NCI-H2196 treated with DMSO at 0.1 percent for 48 hours (cell line): ENCODE results near the gene PHF11.
"Not testable (repeated sequence)": the region's sequence is repeated elsewhere in the genome, so short reads cannot be mapped to it uniquely, and the experiment has no call there.

ENCODE experiments used
- DNase-seq: peaks from one replicate; lab custom pipeline; 2025; ENCODE audit not compliant: unreplicated experiment; lab: John Stamatoyannopoulos, UW

PHF11 gene

DNA sequence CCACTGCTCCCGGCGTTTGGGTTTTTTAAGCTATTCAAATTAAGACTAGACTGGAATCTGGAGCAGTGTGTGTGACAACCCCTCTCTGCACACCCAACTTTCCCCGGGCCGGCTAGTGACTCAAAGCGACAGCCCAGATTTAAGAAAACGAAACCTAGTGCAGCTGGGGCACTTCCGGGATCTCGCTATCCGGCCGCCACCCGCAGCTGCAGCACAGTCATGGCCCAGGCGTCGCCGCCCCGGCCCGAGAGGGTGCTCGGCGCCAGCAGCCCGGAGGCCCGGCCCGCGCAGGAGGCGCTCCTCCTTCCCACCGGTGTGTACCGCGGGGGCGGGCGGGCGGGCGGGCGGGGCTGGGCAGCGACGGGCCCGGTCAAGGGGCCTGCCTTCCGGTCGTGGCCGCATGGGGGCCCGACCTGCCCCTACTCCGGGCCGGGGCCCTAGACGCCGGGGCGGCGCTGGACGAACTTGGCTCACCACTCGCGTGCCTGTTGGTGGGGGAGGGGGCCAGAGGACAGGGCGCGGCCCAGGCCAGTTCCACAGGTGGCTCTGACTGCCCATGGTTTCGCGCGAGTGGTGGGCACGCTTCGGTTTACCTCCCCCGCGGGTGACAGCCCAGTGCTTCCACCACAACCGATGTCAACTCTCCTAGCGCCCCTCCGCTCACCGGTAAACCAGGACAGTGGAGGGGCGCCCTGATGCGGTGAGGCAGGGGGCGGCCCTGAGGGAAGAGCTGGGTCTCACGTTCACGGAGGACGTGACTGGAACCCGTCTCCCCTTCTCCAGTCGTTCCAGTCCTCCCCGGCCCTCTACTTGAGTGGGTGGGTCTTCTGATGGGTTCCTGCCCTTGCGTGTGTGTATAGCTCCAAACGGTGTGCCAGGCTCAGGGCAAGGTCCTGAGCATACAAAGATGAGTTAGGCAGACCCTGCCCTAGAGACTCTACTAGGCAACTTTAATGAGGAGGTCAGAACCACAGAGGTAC is at the start of gene PHF11:
Gene PHF11, plus strand, starts transcription at position 171 of the 980 bp plus-strand sequence. Its CDS starts 49 bp downstream, at position 220.
- DNase-seq = no peak

DNA sequence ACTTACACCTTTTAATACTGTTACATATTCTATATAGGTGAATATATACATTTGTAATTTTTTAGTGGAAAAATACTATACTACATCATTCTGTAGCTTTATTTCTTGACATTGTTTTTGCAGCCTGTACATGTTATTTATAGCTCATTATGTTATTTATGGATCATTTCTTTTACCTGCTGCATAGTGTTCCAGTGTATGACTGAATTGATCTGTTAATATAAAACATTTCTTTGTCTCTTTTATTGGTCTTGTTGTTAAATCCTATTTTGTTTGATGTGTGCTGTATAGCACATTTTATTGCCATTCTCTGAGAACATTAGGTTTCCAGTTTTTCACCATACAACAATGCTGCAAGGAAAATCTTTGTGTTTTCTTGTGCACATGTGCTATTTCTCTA is 49.3 kb upstream of the PHF11 start:
- DNase-seq = no peak

DNA sequence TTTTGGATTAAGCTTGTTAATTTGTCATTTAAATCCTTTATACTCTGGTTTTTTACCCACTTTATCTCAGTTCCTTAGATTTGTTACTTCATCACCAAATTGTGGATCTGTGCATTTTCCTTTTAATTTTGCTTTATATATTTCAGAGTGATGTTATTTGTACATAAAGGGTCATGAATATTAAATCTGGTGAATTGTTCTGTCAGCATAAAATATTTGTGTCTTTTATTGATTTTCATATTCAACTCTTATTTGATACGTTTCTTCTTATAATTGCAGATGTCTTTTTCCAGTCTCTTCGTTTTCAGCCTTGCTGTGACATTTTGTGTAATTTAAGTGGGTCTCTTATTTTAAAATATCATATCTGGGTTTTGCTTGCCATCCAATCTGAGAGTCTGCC is 47.0 kb upstream of the PHF11 start:
- no peak for DNase-seq

DNA sequence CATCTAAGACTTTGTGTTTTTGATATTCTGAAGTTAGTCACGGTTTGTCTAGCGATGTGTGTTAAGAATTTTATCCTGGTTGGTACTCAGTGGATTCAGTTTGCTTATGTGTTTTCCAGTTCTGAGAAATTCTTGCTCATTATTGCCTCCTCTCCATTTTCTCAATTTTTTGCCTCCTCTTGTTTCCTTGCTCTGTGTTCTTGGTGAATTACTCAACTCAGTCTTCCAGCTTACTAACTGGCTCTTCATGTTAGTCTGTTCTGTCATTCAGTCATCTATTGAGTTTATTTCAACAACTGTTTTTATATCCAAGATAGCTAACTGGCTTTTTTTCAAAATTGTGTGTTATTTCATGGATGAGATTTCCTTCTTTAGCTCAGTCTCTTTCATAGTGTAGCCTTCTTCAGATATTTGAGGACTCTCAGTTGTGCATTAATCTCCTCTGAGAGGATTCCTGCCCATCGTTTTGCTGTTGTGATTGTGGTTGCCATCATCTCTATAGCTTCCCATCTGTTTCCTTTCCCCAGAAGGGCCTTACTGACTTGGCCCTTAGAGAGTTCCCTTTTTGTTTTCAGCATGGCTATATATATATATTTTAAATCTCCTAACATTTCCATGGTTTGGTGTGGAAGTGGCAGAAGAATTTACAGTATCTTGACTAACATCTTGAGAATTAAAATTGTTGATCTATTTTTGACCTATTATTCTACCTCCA is 45.5 kb upstream of the PHF11 start:
- DNase-seq = no peak

DNA sequence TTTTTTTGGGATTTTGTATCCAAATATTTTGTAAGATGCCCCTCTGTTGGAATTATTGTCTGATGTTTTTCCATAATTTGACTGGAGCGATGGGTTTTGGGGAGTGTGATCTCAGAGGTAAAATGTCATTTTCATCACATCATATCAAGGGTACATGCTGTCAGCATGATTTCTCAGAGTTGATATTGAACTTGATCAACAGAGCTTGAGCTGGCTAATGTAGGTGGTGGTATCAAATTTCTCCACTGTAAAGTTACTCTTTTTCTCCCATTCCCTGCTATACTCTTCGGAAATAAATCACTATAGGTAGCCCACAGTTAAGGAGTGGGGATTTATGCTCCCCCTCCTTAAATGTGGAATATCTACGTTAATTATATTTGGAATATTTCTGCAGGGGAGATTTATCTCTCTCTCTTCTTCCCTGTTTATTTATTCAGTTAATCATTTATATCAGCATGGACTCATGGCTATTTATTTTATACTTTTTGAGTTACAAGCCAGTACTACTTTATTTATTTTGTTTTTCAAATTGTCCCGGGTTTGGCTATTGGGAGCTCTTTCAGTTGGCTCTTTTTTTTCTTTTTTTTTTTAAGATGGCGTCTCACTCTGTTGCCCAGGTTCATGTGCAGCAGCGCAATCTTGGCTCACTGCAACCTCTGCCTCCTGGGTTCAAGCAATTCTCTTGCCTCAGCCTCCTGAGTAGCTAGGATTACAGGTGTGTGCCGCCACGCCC is 42.9 kb upstream of the PHF11 start:
- no peak for DNase-seq

DNA sequence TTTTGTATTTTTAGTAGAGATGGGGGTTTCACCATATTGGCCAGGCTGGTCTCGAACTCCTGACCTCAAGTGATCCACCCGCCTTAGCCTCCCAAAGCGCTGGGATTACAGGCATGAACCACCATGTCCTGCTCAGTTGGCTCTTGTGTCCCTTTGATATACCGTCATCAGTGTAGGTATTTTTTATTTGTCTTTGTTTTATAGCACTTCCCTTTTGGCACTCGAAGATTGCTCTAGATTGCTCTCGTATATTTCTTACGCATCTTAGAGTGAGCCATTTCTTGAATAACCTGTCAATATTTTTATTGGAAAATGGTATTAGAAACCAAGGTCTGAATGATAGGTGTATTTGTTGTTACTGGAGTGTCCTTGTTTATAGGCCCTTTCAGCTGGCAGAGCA is 42.3 kb upstream of the PHF11 start:
- DNase-seq = no peak

DNA sequence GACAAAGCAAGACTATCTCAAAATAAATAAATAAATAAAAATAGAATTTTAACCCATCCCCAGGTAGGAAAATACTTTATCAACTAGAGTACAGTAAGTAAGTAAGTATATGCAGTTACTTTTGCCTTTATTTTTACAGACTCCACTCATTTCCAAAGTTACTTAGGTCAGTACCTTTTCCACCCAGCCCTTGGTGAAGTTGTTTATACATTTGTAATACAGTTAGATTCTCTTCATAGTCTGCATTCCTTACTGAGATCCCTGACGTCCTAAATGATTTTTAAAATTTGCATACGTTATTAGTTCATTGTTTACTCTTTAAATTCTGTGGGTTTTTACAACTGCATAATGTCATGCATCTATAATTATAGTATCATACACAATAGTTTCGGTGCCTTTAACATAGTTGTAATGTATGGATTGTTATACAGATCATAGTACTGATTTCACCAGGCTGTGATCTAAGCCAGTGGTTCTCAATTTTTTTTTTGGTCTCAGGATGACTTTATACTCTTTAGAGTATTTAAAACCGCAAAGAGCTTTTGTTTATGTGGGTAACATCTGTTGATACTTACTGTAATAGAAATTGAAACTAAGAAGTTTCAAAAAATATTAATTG is 41.3 kb upstream of the PHF11 start:
- DNase-seq = no peak

DNA sequence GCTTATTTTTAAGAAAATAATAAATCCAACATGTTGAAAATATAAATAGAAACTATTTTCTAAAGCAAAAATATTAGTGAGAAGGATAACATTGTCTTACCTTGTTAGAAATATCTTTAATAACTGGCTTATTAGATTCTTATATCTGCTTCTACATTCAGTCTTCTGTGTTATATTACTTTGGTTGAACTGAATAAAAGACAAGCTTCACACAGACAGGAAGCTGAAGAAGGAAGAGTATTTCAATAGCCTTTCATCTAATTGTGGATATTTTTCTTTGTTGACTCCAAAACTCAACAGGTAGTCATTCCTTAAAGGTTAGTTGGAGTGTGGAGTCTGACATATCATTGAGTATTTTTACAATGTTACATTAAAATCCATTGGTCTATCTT is 40.8 kb upstream of the PHF11 start:
- no peak for DNase-seq

DNA sequence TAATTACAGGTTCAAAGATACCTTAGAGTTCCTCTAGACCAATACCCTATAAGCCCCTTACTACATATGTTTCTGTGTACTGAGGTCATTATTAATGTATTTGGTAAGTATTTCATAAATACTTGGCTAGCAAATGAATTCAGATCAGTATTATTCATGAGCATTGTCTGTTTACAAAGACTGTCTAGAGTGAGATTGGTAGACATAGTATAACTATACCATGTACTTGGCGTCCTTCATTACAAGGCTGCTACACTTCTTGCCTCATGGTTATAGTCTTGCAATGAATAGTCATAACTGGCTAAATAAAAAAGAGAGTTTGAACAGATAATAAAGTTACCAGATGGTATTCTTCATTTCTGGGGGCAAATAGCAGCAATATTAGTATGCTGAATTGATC is 39.6 kb upstream of the PHF11 start:
- no peak for DNase-seq

DNA sequence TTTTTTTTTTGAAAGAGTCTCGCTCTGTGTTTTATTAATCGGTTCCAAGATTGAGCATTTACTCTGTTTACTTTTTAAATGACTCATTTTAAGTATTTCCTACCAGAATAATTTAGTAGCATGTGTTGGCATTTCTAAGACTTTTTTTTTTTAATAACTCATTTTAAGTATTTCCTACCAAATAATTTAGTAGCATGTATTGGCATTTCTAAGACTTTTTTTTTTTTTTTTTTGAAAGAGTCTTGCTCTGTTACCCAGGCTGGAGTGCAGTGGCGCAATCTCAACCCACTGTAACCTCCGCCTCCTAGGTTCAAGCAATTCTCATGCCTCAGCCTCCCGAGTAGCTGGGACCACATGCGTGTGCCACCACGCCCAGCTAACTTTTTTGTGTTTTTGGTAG is 38.5 kb upstream of the PHF11 start:
- no peak for DNase-seq

DNA sequence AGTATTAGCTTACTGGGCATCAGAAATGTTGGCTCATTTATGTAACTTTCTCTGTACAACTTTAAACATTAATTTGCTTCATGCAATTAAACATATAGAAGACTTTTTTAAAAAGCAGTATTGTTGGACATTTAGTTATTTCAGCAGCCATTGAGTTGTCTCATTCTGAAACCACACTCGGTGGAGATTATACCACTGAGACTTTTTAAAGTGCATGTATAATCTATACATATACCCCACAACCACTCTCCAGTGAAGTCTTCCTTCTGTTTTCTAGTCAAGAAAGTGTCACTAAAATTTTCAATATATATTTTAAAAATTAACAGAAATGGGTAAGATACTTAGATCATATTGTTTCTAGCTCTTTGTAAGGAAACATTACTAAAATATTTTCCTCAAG is 36.2 kb upstream of the PHF11 start:
- no peak for DNase-seq

DNA sequence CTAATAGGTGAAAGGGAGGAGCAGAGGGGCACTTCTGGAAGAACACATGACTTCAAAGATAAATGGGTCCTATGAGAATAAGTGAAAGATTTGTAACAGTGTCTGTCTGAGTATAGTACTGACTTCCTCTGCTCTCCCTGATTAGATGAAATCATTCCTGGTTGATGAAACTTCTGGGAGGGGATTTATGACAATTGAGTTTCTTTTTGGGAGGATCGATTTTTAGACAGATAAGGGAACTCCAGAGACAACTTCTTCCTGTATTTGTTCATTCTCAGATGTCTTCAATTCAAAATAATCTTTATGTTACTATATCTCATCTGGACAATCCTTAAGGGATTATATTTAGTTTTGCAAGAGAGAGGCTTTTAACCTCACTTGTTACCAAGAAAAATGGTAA is 31.7 kb upstream of the PHF11 start:
- DNase-seq = no peak

DNA sequence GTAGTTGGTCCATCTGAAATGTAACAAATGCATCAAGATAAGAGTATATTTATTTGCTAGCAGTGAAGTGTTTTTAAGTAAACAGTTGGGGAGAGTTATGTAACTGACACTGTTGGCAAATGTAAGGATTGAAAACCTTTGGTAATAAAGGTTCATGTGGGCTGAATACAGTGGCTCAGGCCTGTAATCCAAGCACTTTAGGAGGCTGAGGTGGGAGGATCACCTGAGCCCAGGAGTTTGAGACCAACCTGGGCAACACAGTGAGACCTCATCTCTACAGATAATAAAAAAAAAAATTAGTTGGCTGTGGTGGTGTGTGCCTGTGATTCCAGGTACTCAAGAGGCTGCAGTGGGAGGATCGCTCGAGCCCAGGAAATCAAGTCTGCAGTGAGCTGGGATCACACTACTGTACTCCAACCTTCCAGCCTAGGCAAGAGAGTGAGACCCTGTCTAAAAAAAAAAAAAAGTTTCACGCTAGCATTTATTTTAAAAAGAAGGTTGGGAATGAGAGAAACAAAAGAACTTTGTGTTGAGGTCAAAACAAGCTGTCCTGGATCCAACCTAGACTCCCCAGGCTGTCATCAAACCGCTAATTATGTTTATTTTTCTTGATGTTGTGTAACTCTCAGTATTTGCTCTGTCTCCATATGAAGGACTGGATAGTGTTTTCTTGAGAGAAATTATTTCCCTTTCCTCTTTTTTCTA is 31.0 kb upstream of the PHF11 start:
- DNase-seq = no peak

DNA sequence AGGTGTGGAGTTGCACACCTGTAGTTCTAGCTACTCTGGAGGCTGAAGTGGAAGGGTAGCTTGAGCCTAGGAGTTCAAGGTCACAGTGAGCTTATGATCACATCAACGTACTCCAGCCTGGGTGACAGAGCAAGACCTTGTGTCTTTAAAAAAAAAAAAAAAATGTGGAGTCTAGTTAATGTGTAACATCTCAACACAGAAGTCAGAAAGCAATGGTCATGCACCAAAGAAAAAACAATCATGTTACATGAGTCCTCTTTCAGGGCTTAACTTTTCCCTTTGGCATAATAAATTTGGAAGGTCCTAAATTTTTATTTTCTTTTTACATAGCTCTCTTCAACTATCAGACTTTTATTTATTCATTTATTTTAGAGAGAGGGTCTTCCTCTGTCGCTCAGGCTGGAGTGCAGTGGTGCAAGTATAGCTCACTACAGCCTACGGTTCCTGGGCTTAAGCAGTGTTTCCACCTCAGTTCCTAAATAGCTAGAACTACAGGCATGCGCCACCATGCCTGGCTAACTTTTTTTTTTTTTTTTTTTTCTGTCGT is 29.4 kb upstream of the PHF11 start:
- DNase-seq = no peak

DNA sequence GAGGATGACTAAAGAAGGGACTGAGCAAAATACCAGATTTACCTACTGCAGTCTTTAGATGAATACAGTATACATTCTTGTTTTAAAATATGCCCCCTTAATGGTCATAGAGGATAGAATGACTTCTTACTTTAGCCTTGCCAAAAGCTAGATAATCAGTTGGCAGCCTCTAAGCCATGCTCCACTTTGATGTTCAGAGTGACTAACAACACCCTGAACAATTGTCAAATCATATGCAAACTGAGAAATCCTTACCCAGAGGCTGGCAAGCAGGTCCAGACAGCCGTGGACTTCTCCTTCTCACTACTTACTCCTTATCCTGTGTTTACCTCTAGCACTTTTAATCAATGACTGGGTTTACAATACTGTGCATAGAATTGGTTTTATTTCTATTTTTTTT is 23.6 kb upstream of the PHF11 start:
- no peak for DNase-seq

DNA sequence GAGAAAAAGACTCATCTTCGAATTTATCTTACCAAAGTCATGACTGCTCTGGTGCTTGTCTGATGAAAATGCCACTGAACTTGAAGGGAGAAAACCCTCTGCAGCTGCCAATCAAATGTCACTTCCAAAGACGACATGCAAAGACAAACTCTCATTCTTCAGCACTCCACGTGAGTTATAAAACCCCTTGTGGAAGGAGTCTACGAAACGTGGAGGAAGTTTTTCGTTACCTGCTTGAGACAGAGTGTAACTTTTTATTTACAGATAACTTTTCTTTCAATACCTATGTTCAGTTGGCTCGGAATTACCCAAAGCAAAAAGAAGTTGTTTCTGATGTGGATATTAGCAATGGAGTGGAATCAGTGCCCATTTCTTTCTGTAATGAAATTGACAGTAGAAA is 19.2 kb upstream of the PHF11 start:
- DNase-seq = no peak

DNA sequence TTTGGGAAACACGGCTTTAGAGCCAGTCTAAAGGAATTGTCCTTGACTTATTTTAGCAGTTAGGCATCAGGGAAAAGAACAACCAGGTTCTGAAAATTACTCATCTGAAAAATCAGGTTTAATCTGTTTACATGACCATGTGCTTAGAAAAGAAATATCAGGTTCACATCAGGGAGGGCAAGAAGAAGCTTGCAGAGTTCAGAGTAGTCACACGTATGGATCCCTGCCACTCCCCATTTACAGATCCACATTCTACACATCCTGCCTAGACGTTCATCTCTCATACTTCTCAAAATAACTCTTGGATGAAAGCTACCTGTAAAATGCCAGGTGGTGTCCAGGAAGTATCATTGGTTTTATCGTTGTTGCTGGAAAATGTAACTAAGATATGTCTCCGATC is 14.0 kb upstream of the PHF11 start:
- no peak for DNase-seq

DNA sequence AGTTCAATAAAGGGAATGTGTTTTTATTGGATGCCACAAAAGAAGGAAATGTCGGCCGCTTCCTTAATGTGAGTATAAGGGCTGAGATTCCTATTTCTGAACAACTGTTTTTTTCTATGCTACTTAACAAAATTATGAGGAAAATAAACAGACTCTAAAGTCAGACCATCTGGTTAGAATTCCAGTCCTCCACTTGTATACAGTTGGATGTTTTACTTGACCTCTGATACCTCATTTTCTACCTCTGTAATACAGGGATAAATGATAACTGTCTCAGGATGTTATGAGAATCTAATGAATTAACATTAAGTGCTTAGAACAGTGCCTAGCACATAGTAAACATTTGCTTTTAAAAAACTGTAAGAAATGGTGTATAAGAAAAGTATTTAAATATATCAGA is 7.2 kb upstream of the PHF11 start:
- DNase-seq = no peak

DNA sequence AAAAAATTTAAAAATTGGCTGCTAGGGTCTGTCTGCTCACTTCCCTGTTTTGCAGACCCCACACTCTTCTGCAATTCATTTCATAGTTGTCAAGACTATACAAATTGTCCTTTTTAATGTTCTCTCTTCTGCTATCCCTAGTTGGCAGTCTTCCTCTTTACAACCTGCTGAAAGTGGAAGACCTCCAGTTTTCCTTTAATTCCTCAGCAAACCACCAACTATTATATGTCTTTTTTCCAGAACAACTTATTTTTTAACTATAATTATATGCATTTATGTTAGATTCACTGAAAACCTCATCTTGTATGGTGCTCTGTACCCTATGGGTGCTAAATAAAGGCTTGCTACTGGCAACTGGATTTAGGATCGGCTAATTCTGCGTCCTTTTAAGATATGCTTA is 1.1 kb upstream of the PHF11 start:
- DNase-seq = no peak

DNA sequence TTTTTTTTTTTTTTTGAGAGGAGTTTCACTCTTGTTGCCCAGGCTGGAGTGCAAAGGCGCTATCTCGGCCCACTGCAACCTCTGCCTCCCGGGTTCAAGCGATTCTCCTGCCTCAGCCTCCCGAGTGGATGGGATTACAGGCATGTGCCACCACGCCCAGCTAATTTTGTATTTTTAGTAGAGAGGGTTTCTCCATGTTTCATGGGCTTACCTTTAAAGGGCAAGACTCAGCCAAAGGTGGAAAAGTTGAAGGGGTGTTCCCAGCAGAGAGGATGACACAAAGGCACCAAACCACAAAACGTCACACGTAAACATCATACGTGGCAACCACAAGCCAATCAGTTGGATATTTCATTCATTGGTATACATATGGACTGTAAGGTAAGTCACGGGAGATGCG is 1.1 kb downstream of the PHF11 start:
- not testable (repeated sequence) for DNase-seq
